AG20443 (cell line): ENCODE data around the gene FAM186B.

Experiments used
- DNase-seq: peaks from one replicate; pipeline ENCODE4 v3.0.0; 2012; ENCODE audit warnings: low spot score, mixed read lengths

FAM186B gene

GRCh38 chr12:49537752-49538509 lies 67.5 kb downstream of the FAM186B start:
- no peak for DNase-seq
